Muscle layer of duodenum (tissue), 2 donors: ENCODE measurements around the gene MANEA.

Experiments
- H3K27ac ChIP-seq: one replicate; pipeline ENCODE4 v1.7.0; 2013; ENCODE audit warnings: mild to moderate bottlenecking, low read length
- H3K27me3 ChIP-seq: one replicate; pipeline ENCODE4 v1.7.0; 2013; ENCODE audit warnings: low read depth, mild to moderate bottlenecking, control low read depth, low read length
- H3K36me3 ChIP-seq, 2 donors: one replicate each; pipeline ENCODE4 v1.7.0; 2013; ENCODE audit warnings: low read length in 2 of 2, control low read depth in 1 of 2, mild to moderate bottlenecking in 1 of 2; ENCODE audit not compliant: insufficient read depth in 2 of 2, control insufficient read depth in 1 of 2
- H3K4me1 ChIP-seq, 2 donors: one replicate each; pipeline ENCODE4 v1.7.0; 2013; ENCODE audit warnings: low read length in 2 of 2, mild to moderate bottlenecking in 2 of 2, control low read depth in 1 of 2, moderate library complexity in 1 of 2; ENCODE audit not compliant: insufficient read depth in 2 of 2, control insufficient read depth in 1 of 2
- H3K4me3 ChIP-seq, 2 donors: one replicate each; pipeline ENCODE4 v1.7.0; 2013; ENCODE audit warnings: low read length in 2 of 2, low read depth in 1 of 2, mild to moderate bottlenecking in 1 of 2
- H3K9me3 ChIP-seq, 2 donors: one replicate each; pipeline ENCODE4 v1.7.0; 2013; ENCODE audit warnings: low read length in 2 of 2, control low read depth in 1 of 2, mild to moderate bottlenecking in 1 of 2; ENCODE audit not compliant: control insufficient read depth in 1 of 2
- donor health status: healthy.

Gene MANEA

DNA sequence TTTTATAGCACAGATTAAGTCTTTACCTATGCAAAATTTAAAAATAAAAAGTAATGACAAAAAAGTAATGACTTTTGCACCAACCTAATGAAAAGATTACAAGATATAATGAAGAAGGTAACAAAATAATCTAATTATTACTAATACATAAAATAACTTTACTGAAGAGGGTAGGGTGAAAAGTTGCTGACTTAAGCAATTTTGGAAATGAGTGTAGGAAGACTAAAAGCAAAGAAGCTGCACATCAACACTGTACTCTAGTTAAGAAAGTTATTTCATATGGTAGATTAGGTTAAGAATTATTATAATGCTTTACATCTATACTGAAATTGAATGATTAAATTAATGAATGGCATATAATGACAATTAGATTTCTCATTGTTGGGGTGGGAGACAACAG, 76.8 kb downstream of the MANEA start:
- Histone ChIP-seq H3K27ac (no peak overlapping the region), H3K27me3 (no peaks in the 10 kb centered on the region), H3K9me3 (no peaks in the 10 kb centered on the region), H3K4me3 (no peak overlapping the region), H3K36me3 (no peaks in the 10 kb centered on the region), H3K4me1 (no peaks in the 10 kb centered on the region)

GRCh38 chr6:95658886-95659285, 81.6 kb downstream of the MANEA start:
- no peaks in the 10 kb centered on the region for H3K36me3 ChIP-seq
- H3K4me1 ChIP-seq = no peaks in the 10 kb centered on the region
- no peaks in the 10 kb centered on the region for H3K9me3 ChIP-seq
- no peak overlapping the region for H3K4me3 ChIP-seq
- no peaks in the 10 kb centered on the region for H3K27me3 ChIP-seq
- no peak overlapping the region for H3K27ac ChIP-seq
